Measurements from ENCODE around the gene PRAC1.

GRCh38 chr17:48770954-48771353 is 48.6 kb upstream of the PRAC1 start:
- TF ChIP-seq POLR2A (IDR thresholded peaks at IDR 0.05) (no peak), CTCF (IDR thresholded peaks at IDR 0.05 in 8 of 11, conservative IDR thresholded peaks at IDR 0.05 in 3 of 11) (no peak), POLR2AphosphoS5 (IDR thresholded peaks at IDR 0.05) (no peak)

All from spleen (tissue), 7 donors.